GM18867 (cell line): ENCODE measurements around the gene NCF2.

Source experiments
- ATAC-seq: cut with Tn5 transposase; IDR thresholded peaks from one replicate; pipeline ENCODE4 v1.9.1; 2021; ENCODE audit warnings: mild to moderate bottlenecking, moderate library complexity; ENCODE audit not compliant: unreplicated experiment

The NCF2 gene

GRCh38 chr1:183553764-183554163 is 36.5 kb downstream of the NCF2 start:
- no peak for ATAC-seq

GRCh38 chr1:183553331-183553730 is 36.9 kb downstream of the NCF2 start:
- ATAC-seq: no peak

GRCh38 chr1:183552891-183553290 is 37.4 kb downstream of the NCF2 start:
- no peak for ATAC-seq

DNA sequence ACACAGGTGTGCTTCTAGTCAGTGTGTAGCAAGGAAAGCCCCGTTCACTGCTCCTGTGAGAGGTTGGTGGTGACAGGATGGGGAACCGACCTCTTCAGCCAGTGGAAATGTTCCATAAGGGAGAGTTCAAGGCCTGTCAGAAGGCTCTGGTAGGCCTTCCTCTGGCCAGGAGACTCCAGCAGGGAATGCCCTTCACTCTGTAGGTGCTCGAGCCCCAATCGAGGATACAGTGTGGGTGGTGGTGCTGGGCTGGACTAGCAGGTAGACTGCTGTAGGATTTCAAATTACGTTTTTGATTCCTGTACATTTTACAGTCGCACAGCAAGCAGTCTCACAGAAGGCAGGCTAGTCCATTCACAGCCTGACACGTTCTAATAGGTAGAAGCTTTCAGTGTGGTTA is 37.8 kb downstream of the NCF2 start:
- ATAC-seq: no peak

GRCh38 chr1:183551924-183552323 is 38.3 kb downstream of the NCF2 start:
- ATAC-seq: no peak

- no peak for ATAC-seq
These were observed 39.3 kb downstream of the NCF2 start for GRCh38 chr1:183550915-183551314.

- no peak for ATAC-seq
These were observed 42.1 kb downstream of the NCF2 start for GRCh38 chr1:183548116-183548515.

- no peak for ATAC-seq
These were observed 43.8 kb downstream of the NCF2 start for GRCh38 chr1:183546427-183546826.

DNA sequence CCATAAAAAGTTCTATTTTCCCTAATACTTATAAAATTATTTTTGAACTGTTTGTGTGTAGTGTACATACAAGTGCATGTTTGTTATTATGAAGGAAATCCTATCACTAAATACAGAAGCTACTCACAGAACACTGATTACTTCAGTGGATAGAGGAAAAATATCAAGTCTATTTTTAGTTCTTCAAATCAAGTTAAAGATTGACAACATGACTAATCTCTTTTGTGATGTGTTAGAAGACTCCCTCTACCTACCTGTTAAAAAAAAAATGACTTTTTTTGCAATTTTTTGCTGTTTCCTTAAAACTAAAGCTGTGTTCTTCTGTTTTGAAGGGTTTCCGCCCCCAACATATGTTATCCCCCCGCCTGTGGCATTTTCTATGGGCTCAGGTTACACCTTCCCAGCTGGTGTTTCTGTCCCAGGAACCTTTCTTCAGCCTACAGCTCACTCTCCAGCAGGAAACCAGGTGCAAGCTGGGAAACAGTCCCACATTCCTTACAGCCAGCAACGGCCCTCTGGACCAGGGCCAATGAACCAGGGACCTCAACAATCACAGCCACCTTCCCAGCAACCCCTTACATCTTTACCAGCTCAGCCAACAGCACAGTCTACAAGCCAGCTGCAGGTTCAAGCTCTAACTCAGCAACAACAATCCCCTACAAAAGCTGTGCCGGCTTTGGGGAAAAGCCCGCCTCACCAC is 45.5 kb downstream of the NCF2 start:
- ATAC-seq: no peak

DNA sequence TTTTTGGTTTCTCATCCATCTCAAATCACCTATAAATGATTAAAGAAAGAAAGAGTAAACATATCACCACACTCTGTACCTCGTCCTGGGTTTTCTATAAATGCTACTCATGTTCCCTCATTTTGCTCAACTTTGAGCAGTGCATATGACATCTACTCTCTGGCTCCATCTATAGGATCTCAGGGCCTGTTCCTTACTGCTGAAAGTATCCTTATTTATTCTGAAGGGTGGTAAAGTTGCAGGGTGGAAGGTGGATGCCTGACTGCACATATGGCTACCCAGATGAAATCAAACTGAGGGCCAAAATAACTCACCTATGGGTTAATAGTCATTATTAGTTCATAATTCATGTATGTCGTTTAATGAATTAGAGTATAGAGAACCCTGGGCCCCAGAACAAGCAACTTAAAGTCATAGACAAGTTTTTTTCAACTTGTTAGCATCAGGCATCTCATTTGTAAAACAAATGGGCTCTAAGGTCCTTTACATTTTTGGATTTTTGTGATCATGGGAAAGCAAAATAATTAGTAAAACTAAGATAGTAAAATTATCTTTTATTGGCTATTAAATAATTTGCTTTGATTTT is 46.5 kb downstream of the NCF2 start:
- ATAC-seq: peak; percentile 46

GRCh38 chr1:183537405-183537804 is 52.9 kb downstream of the NCF2 start:
- no peak for ATAC-seq

DNA sequence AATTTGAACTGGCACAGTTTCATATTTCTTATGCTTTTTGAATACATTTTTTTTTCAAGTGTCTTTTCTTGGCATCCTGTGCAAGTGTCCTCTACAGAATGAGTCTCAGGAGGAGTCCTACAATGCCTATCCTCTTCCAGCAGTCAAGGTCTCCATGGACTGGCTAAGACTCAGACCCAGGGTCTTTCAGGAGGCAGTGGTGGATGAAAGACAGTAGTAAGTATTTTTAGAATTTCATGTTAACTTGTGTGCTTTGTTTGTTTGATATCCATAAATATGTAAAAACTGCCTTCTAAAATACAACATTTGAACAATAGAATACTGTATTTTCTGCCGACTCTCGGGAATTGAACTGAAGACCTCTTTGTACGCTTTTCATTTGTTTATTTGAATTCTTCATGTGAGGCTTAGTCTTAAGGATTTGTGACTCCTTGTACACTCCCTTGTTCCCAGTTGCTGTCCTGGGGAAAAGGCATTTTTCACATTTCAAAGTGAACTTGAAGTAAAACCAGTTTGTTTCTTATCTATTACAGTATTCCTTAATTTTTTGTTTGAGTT is 56.6 kb downstream of the NCF2 start:
- ATAC-seq: no peak

- no peak for ATAC-seq
These were observed 61.7 kb downstream of the NCF2 start for GRCh38 chr1:183528577-183528976.

GRCh38 chr1:183522104-183522503 is 68.2 kb downstream of the NCF2 start:
- no peak for ATAC-seq

GRCh38 chr1:183520379-183520778 is 69.9 kb downstream of the NCF2 start:
- ATAC-seq: no peak

DNA sequence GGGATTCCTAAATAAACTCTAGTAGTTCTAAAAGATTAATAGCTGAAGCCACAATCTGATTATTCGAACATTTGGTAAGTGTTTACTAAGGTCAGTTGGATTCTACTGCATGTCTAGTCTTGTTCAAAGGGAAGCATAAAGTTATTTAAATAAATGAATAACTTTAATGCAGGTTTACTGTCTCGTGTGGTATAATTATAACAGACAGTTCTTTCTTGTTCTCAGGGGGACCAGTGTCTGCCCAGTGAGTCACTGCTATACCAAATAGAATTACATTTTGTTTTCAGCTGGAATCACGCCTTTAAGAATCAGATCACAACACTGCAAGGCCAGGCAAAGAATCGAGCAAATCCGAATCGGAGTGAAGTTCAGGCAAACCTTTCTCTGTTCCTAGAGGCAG is 72.9 kb downstream of the NCF2 start:
- ATAC-seq: no peak

DNA sequence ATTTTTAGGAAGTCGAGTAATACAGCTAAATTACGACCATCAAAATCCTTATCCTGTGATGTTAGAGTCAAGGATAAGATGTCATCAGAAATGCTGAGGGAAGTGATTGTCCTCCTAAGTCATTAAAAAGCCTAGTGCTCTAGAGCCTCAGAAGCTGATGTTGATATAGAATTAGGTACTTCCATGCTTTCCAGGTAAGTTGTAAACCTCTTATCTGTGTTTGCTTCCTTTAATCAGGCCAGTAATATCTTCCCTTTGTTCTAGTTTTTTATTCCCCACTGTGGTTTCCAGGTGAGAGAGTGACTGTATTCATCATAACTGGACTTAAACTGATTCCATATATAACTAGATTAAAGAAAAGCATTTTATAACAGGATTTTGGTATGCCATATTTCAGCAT is 73.5 kb downstream of the NCF2 start:
- no peak for ATAC-seq

DNA sequence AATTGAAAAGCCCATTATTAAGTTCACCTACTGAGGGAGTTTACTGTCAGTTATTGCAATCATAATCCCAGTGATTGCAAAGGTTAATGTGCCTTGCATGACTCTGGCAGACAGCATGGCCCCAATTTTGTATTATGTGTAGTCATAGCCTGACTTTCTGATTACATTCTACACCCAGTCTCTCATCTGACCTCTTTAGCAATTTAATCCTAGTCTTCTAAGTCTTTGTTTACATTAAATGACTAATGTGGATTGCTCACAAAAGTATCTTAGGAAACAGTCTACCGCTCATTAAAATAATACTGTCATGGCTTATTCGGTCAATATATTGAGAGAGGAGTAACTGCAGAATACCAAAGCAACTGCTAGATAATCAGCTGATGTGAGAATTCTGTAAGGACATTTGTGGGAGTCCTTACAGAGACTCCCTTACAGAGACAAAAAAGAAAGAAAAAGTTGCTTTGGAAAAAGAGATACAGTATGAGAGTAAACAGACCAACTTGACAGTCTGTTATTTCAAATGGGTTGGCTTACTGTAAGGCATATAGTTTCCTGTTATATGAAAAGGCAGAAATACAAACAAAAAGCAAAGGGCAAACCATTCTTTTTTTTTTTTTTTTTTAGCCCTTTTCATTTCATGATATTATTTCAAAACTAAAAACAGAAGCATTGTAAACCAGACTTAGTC is 75.1 kb downstream of the NCF2 start:
- no peak for ATAC-seq

GRCh38 chr1:183514235-183514634 is 76.0 kb downstream of the NCF2 start:
- ATAC-seq: no peak

DNA sequence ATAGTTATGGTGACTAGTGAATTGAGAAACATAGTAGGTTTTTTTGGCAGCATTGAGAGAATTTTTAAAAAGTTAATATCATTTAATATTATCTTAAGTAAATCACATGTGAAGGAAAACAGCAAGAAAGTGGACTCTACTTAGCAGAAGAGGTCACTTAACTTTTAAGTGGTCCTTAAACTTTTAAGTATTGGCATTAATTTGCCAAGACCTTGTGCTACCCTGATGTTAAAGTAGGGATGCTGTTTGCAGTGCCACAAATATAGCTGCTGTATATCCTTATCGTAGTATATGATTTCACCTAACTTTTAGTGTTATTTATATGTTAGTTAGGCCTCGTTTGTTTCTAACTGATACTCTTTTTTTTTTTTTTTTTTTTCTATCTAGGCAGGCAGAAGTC is 77.8 kb downstream of the NCF2 start:
- ATAC-seq: no peak

GRCh38 chr1:183508694-183509093 is 81.6 kb downstream of the NCF2 start:
- ATAC-seq: no peak

DNA sequence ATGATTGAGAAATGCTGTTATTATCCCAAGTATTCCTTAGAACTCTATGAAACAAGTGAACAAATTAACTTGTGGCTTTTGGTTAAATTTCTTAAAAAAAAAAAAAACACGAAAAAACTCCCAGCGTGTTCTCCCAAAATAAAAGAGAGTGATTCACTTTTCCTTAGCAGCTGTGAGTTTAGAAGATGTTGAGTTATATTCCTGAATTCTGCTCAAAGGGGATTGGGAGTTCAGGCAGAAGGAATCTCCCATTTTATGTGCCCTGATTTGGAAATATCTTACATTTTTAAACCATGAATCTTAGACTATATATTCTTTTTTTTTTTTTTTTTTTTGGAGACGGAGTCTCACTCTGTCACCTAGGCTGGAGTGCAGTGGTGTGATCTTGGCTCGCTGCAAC is 83.7 kb downstream of the NCF2 start:
- ATAC-seq: no peak
